Measurements from ENCODE around the gene ANKRD53. TPM values are rescaled to one million over a fixed set of nuclear protein-coding genes. Genes with fewer than 3 reads are reported as not detected.

Gene ANKRD53
- polyA plus RNA-seq, 1 of the 3 experiments (the other 2 are of a cell fraction), result 0.58 TPM

GRCh38 chr2:70930371-70931329 is 47.8 kb upstream of the ANKRD53 start (continued):
- no peak for TF ChIP-seq CHD2 (IDR thresholded peaks at IDR 0.05; ENCODE audit: low read length, partially characterized antibody)
- no peak for TF ChIP-seq RAD21 (IDR thresholded peaks at IDR 0.05; ENCODE audit: low read length)

- 88% methylated on average over 6 of the region's 9 CpGs for WGBS (ENCODE audit: low lambda C conversion rate)
- Histone ChIP-seq H4K20me1 (ENCODE audit: insufficient read depth) (no peaks in the 10 kb centered on the region), H3K9me3 (no peaks in the 10 kb centered on the region), H2AFZ (ENCODE audit: low read depth) (no peak overlapping the region), H3K27me3 (ENCODE audit: insufficient read depth) (no peaks in the 10 kb centered on the region), H3K9me2 (no peaks in the 10 kb centered on the region), H3K9ac (no peak overlapping the region), H3F3A (replicated peaks; ENCODE audit: insufficient read depth) (no peaks in the 10 kb centered on the region), H3K36me3 (replicated peaks in 1 of 2; ENCODE audit: control insufficient read depth in 1 of 2, insufficient read depth in 2 of 2, low read length in 1 of 2) (peaks cover 0 to 9% of the 10 kb centered on the region in 2 experiments), H3K4me1 (ENCODE audit: control insufficient read depth in 1 of 2, insufficient read depth in 2 of 2, low read depth in 1 of 2, low read length in 1 of 2) (peaks cover 0 to 2% of the 10 kb centered on the region in 2 experiments; a peak in 1 of 4 replicates), H3K4me3 (ENCODE audit: low read depth in 2 of 2, low read length in 1 of 2) (no peak overlapping the region), H3K79me2 (ENCODE audit: insufficient read depth) (no peaks in the 10 kb centered on the region), H3K27ac (ENCODE audit: low read depth in 2 of 2, low read length in 1 of 2) (no peak overlapping the region), H3K4me2 (no peak overlapping the region)
- ChIA-PET CTCF (interaction anchor here (0.6 to 2.3 kb wide), 7 partner anchors 11 to 234 kb away, joined by 3 to 9 read pairs (median 3); no protein-coding TSS in a partner anchor), POLR2A (no interaction called here)
- TF ChIP-seq NFIC (IDR thresholded peaks at IDR 0.05; ENCODE audit: borderline replicate concordance) (no peak), REST (IDR thresholded peaks at IDR 0.05; ENCODE audit: low read depth, low read length) (no peak), JUND (IDR thresholded peaks at IDR 0.05) (no peak), SMC3 (IDR thresholded peaks at IDR 0.05; ENCODE audit: low read depth, low read length) (no peak), RCOR1 (IDR thresholded peaks at IDR 0.05; ENCODE audit: low read length) (no peak), FOXJ3 (CRISPR knock-in tag; IDR thresholded peaks at IDR 0.05) (no peak), RAD21 (IDR thresholded peaks at IDR 0.05; ENCODE audit: low read length) (no peak), EP300 (IDR thresholded peaks at IDR 0.05; ENCODE audit: borderline replicate concordance in 1 of 2, low read depth in 1 of 2, low read length in 1 of 2) (no peak), MEF2A (IDR thresholded peaks at IDR 0.05; ENCODE audit: borderline replicate concordance, low read depth) (no peak), FOXM1 (IDR thresholded peaks at IDR 0.05; ENCODE audit: low read depth) (no peak), RFX5 (IDR thresholded peaks at IDR 0.05; ENCODE audit: low read length) (no peak), EZH2phosphoT487 (IDR thresholded peaks at IDR 0.05; ENCODE audit: borderline replicate concordance, low read depth) (no peak), IRF3 (IDR thresholded peaks at IDR 0.05; ENCODE audit: low read depth, low read length) (no peak), TAF1 (IDR thresholded peaks at IDR 0.05; ENCODE audit: borderline replicate concordance, low read depth, low read length) (no peak)
- TF ChIP-seq, protein P1, sequence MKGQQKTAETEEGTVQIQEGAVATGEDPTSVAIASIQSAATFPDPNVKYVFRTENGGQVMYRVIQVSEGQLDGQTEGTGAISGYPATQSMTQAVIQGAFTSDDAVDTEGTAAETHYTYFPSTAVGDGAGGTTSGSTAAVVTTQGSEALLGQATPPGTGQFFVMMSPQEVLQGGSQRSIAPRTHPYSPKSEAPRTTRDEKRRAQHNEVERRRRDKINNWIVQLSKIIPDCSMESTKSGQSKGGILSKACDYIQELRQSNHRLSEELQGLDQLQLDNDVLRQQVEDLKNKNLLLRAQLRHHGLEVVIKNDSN (IDR thresholded peaks at IDR 0.05; ENCODE audit: borderline replicate concordance, low read depth), result no peak
- no peak for DNase-seq
Observed at GRCh38 chr2:70931376-70932000, 46.9 kb upstream of the ANKRD53 start.
